OCI-LY1 (cell line): ENCODE measurements around the gene OMP.
A peak's percentile ranks its signal among the peaks of the same experiment; 100 is the strongest.

Experiments used
- H2AFZ ChIP-seq: fragments of 200-600 bp; sonication (generic), shearing (Covaris generic); 2 replicates; pipeline ENCODE4 v1.6.0; 2014; ENCODE audit warnings: antibody characterized with exemption, mild to moderate bottlenecking, low read length
- H3F3A ChIP-seq: fragments of 200-600 bp; sonication (generic), shearing (Covaris generic); 2 replicates; pipeline ENCODE4 v1.6.0; 2014; ENCODE audit warnings: mild to moderate bottlenecking, antibody characterized with exemption, low read length, moderate library complexity; ENCODE audit not compliant: insufficient read depth
- H3K27ac ChIP-seq: fragments of 200-600 bp; sonication (generic); 2 replicates; pipeline ENCODE4 v1.5.1; 2014; ENCODE audit warnings: low read length, mixed run types, mild to moderate bottlenecking, low read depth; ENCODE audit not compliant: poor library complexity, severe bottlenecking
- H3K27me3 ChIP-seq: fragments of 200-600 bp; sonication (generic); 2 replicates; pipeline ENCODE4 v1.6.0; 2014; ENCODE audit warnings: antibody characterized with exemption, mild to moderate bottlenecking, low read length, moderate library complexity; ENCODE audit not compliant: insufficient read depth
- H3K36me3 ChIP-seq: fragments of 200-600 bp; sonication (generic); 2 replicates; pipeline ENCODE4 v1.6.1; 2014; ENCODE audit warnings: mild to moderate bottlenecking, antibody characterized with exemption, low read length, moderate library complexity, mixed read lengths; ENCODE audit not compliant: insufficient read depth
- H3K4me1 ChIP-seq: fragments of 200-600 bp; sonication (generic); 2 replicates; pipeline ENCODE4 v1.5.1; 2014; ENCODE audit warnings: mild to moderate bottlenecking, low read length, moderate library complexity; ENCODE audit not compliant: insufficient read depth, severe bottlenecking
- H3K4me2 ChIP-seq: fragments of 200-600 bp; sonication (generic), shearing (Covaris generic); 2 replicates; pipeline ENCODE4 v1.6.1; 2014; ENCODE audit warnings: low read length
- H3K4me3 ChIP-seq: fragments of 200-600 bp; sonication (generic); 2 replicates; pipeline ENCODE4 v1.5.1; 2014; ENCODE audit warnings: low read length, low read depth, mild to moderate bottlenecking, mixed read lengths; ENCODE audit not compliant: poor library complexity, severe bottlenecking
- H3K79me2 ChIP-seq: fragments of 200-600 bp; shearing (Covaris generic); 2 replicates; pipeline ENCODE4 v1.6.1; 2016; ENCODE audit warnings: mixed run types, low read length, mixed read lengths; ENCODE audit not compliant: insufficient read depth
- H3K9ac ChIP-seq: fragments of 200-600 bp; sonication (generic), shearing (Covaris generic); 2 replicates; pipeline ENCODE4 v1.6.1; 2014; ENCODE audit warnings: mild to moderate bottlenecking, low read length, mixed read lengths
- H3K9me2 ChIP-seq: fragments of 200-600 bp; sonication (generic), shearing (Covaris generic); 2 replicates; pipeline ENCODE4 v1.6.1; 2014; ENCODE audit warnings: low read depth, mild to moderate bottlenecking, low read length, mixed read lengths
- H3K9me3 ChIP-seq: fragments of 200-600 bp; shearing (Covaris generic); 2 replicates; pipeline ENCODE4 v1.6.1; 2014; ENCODE audit warnings: low read length, mixed read lengths
- H4K20me1 ChIP-seq: fragments of 200-600 bp; sonication (generic), shearing (Covaris generic); 2 replicates; pipeline ENCODE4 v1.6.0; 2016; ENCODE audit warnings: mild to moderate bottlenecking, low read length; ENCODE audit not compliant: insufficient read depth
- EZH2 ChIP-seq: fragments of 200-600 bp; sonication (generic), shearing (Covaris generic); IDR thresholded peaks from 2 replicates; pipeline ENCODE4 v1.8.0; 2017; ENCODE audit warnings: borderline replicate concordance, mixed run types, mild to moderate bottlenecking, antibody characterized with exemption, low read length, moderate library complexity, mixed read lengths
- TF ChIP-seq, protein P1 (sequence below): fragments of 200-600 bp; sonication (generic), shearing (Covaris generic); IDR thresholded peaks from 2 replicates; pipeline ENCODE4 v1.5.1; 2017; ENCODE audit warnings: mild to moderate bottlenecking, antibody characterized with exemption, low read length, moderate library complexity, mixed read lengths

Gene OMP

DNA sequence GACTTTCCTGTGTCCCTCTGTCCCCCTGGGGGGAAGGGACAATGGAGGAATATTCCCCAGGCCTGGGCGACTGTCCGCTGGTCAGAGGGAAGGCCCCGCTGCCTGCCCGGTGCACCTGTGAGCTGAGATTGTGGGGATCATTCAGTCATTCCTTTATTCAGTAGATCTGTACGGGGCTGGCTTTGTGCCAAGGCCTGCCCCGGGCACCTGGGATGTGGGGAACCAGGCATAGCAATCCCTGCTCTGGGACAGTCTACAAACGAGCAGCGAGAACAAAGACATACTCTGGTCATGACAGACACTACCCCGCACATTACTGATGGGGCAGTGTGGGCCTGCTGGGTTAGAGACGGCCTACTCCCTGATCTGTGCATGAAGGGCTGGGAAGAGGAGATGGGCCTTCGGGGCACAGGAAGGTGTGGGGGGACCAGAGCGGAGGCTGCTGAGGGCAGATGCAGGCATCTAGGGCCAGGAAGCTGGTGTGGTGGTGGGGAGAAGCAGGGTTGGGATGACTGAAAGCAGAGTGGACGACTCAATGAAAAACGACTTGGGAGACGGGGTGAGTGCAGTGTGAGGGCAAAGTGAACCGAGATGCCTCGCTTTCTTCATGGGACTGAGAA, 23.6 kb downstream of the OMP start:
- no peak overlapping the region for H2AFZ ChIP-seq
- TF ChIP-seq EZH2 = no peak
- TF ChIP-seq, protein P1, sequence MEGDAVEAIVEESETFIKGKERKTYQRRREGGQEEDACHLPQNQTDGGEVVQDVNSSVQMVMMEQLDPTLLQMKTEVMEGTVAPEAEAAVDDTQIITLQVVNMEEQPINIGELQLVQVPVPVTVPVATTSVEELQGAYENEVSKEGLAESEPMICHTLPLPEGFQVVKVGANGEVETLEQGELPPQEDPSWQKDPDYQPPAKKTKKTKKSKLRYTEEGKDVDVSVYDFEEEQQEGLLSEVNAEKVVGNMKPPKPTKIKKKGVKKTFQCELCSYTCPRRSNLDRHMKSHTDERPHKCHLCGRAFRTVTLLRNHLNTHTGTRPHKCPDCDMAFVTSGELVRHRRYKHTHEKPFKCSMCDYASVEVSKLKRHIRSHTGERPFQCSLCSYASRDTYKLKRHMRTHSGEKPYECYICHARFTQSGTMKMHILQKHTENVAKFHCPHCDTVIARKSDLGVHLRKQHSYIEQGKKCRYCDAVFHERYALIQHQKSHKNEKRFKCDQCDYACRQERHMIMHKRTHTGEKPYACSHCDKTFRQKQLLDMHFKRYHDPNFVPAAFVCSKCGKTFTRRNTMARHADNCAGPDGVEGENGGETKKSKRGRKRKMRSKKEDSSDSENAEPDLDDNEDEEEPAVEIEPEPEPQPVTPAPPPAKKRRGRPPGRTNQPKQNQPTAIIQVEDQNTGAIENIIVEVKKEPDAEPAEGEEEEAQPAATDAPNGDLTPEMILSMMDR = no peak
- H3K4me3 ChIP-seq = no peak overlapping the region

DNA sequence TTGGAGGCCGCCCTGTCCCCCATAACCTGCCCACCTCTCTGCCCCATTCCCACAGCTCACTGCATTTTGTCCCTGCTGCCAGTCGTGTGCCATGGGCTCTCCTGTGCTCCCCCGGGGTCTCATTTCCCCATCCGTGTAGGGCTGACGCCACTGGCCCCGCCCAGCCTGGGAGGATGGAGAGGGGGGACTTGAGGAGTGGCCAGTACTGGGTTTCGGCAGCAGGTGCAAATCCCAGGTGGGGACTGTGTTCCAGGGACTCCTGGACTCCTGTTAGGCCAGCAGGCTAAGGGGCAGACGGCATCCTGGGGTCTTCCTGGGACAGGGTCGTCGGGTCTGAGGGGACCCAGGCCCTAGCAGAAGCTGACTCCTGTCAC, 24.2 kb downstream of the OMP start:
- H3F3A ChIP-seq = no peaks in the 10 kb centered on the region
- H2AFZ ChIP-seq = no peak overlapping the region
- H3K27ac ChIP-seq = no peak overlapping the region
- no peak overlapping the region for H3K4me3 ChIP-seq
- no peaks in the 10 kb centered on the region for H3K36me3 ChIP-seq
- H3K9me3 ChIP-seq = no peaks in the 10 kb centered on the region
- H3K27me3 ChIP-seq = 0 out of 2 replicates have a peak, but pooled peaks cover 4% of the 10 kb centered on the region
- no peaks in the 10 kb centered on the region for H3K9me2 ChIP-seq
- no peak overlapping the region for H3K9ac ChIP-seq
- no peaks in the 10 kb centered on the region for H3K4me1 ChIP-seq
- TF ChIP-seq, protein P1 = no peak
- no peak for TF ChIP-seq EZH2
- H4K20me1 ChIP-seq = no peaks in the 10 kb centered on the region
- peak overlapping the region; percentile 41; the same call in 1 of the 2 replicates for H3K4me2 ChIP-seq
- H3K79me2 ChIP-seq = no peaks in the 10 kb centered on the region

More for the DNA sequence above, 23.6 kb downstream of the OMP start:
- 0 out of 2 replicates have a peak, but pooled peaks cover 4% of the 10 kb centered on the region for H3K27me3 ChIP-seq
- H3K4me1 ChIP-seq = no peaks in the 10 kb centered on the region
- H4K20me1 ChIP-seq = no peaks in the 10 kb centered on the region
- no peaks in the 10 kb centered on the region for H3K9me3 ChIP-seq
- H3K9me2 ChIP-seq = no peaks in the 10 kb centered on the region
- no peak overlapping the region for H3K9ac ChIP-seq
- no peaks in the 10 kb centered on the region for H3F3A ChIP-seq
- no peak overlapping the region for H3K27ac ChIP-seq
- no peaks in the 10 kb centered on the region for H3K36me3 ChIP-seq
- no peaks in the 10 kb centered on the region for H3K79me2 ChIP-seq
- no peak overlapping the region for H3K4me2 ChIP-seq

DNA sequence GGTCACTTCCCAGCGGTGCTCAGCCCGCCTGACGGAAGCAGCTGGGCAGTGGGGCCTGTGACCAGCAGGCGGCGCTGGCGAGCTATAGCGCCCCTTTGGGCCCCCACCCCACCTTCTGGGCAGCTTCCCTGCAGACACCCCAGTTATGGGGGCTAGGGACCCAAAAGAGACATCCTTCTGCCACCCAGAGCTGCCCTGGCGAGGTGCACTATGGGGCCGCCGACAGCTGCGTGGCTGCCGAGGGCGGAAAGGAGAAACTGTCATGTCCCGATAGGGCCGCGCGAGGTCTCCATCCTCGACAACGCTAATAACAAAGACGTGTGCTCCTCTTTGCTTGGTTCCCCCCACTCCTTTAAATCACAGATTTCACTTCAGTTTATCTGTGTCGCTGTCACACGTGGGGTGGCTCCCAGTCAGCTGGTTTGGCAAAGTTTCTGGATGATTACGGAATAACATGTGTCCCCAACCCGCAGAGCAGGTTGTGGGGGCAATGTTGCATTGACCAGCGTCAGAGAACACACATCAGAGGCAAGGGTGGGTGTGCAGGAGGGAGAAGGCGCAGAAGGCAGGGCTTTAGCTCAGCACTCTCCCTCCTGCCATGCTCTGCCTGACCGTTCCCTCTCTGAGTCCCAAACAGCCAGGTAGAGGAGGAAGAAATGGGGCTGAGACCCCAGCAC, 24.7 kb downstream of the OMP start:
- H3K4me3 ChIP-seq = peak overlapping the region; percentile 10
- H3K4me2 ChIP-seq = peak overlapping the region; percentile 41
- H3K4me1 ChIP-seq = no peaks in the 10 kb centered on the region
- no peaks in the 10 kb centered on the region for H3F3A ChIP-seq
- no peaks in the 10 kb centered on the region for H3K36me3 ChIP-seq
- no peaks in the 10 kb centered on the region for H3K79me2 ChIP-seq
- no peak for TF ChIP-seq EZH2
- TF ChIP-seq, protein P1 = peak; percentile 94
- no peaks in the 10 kb centered on the region for H3K9me3 ChIP-seq
- no peak overlapping the region for H3K9ac ChIP-seq
- H3K27ac ChIP-seq = no peak overlapping the region
- no peaks in the 10 kb centered on the region for H4K20me1 ChIP-seq
- H3K9me2 ChIP-seq = no peaks in the 10 kb centered on the region
- 0 out of 2 replicates have a peak, but pooled peaks cover 4% of the 10 kb centered on the region for H3K27me3 ChIP-seq
- no peak overlapping the region for H2AFZ ChIP-seq
